Measurements from ENCODE around the gene ARFGEF3. TPM values are rescaled to one million over a fixed set of nuclear protein-coding genes. Genes with fewer than 3 reads are reported as not detected.
A peak's percentile ranks its signal among the peaks of the same experiment; 100 is the strongest.

ARFGEF3 gene, protein sequence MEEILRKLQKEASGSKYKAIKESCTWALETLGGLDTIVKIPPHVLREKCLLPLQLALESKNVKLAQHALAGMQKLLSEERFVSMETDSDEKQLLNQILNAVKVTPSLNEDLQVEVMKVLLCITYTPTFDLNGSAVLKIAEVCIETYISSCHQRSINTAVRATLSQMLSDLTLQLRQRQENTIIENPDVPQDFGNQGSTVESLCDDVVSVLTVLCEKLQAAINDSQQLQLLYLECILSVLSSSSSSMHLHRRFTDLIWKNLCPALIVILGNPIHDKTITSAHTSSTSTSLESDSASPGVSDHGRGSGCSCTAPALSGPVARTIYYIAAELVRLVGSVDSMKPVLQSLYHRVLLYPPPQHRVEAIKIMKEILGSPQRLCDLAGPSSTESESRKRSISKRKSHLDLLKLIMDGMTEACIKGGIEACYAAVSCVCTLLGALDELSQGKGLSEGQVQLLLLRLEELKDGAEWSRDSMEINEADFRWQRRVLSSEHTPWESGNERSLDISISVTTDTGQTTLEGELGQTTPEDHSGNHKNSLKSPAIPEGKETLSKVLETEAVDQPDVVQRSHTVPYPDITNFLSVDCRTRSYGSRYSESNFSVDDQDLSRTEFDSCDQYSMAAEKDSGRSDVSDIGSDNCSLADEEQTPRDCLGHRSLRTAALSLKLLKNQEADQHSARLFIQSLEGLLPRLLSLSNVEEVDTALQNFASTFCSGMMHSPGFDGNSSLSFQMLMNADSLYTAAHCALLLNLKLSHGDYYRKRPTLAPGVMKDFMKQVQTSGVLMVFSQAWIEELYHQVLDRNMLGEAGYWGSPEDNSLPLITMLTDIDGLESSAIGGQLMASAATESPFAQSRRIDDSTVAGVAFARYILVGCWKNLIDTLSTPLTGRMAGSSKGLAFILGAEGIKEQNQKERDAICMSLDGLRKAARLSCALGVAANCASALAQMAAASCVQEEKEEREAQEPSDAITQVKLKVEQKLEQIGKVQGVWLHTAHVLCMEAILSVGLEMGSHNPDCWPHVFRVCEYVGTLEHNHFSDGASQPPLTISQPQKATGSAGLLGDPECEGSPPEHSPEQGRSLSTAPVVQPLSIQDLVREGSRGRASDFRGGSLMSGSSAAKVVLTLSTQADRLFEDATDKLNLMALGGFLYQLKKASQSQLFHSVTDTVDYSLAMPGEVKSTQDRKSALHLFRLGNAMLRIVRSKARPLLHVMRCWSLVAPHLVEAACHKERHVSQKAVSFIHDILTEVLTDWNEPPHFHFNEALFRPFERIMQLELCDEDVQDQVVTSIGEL (N-terminal part only)
- 0.62 TPM for polyA plus RNA-seq (2013, experiment 1 of 2)
- polyA plus RNA-seq (2013, experiment 2 of 2): 0.59 TPM

DNA sequence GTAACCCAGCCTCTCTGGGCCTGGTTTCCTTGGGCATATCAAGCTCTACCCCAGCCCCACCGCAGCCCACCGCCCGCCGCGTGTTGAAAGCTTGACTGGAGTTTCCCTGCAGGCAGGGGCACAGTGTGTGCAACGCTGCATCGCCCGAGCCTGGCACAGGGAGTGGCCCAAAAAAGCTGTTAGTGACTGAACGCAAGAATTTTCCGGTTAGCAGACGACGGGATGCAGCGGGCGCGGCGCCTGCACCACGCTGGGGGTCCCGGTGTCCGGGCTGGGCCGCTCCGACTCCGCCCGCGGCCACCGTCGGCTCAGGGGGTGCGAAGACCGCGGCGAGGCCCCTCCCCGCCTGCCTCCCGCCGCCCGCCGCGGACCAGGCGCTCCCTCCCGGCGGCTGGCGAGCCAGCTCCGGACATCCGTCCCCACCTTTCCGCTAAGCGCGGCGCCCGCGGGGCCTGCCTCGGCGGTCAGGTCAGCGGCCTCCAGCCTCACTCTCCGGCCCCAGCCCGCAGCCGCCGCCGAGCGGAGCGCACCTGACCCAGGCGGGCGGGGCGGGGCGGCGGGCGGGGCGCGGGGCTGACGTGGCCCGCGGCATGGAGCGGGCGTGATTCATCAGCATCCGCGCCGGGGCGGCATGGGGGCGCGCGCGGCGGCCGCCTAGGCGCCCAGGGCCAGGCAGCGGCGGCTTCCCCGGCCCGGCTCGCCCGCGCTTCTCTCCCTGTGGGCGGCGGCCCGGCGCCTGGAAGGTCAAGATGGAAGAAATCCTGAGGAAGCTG, at the start of gene ARFGEF3:
Gene ARFGEF3, plus strand, starts transcription at position 602 of the 773 bp plus-strand sequence. Its CDS starts 148 bp downstream, at position 750.
- Histone ChIP-seq H3K4ac (ENCODE audit: low read depth in 1 of 2, low read length in 2 of 2) (no peak within 1 kb of the TSS), H2BK15ac (ENCODE audit: low read depth, poor library complexity, severe bottlenecking) (no peak within 1 kb of the TSS), H2AFZ (ENCODE audit: low read depth, low read length) (peak within 1 kb of the TSS; percentile 82), H2BK12ac (ENCODE audit: low read length in 2 of 2) (peak within 1 kb of the TSS in 1 of 2 experiments; percentile 31), H3K18ac (ENCODE audit: low read depth in 1 of 2, low read length in 2 of 2) (peak within 1 kb of the TSS in 1 of 2 experiments; percentile 31), H2AK5ac (ENCODE audit: low read length, severe bottlenecking) (no peak within 1 kb of the TSS), H2BK120ac (ENCODE audit: low read depth, low read length) (no peak within 1 kb of the TSS), H3K4me2 (ENCODE audit: low read length, poor library complexity, severe bottlenecking) (peak within 1 kb of the TSS; percentile 99), H4K8ac (ENCODE audit: low read length) (no peak within 1 kb of the TSS), H3K4me3 (ENCODE audit: insufficient read depth in 1 of 2, low read depth in 1 of 2, low read length in 2 of 2) (peak within 1 kb of the TSS; percentile 69 to 82), H3K9ac (ENCODE audit: low read length) (peak within 1 kb of the TSS; percentile 53), H3K4me1 (ENCODE audit: control insufficient read depth, insufficient read depth, low read depth, low read length) (peaks cover 13% of the 10 kb centered on the region), H4K91ac (ENCODE audit: low read length) (no peak within 1 kb of the TSS), H2BK5ac (ENCODE audit: low read depth, low read length, poor library complexity, severe bottlenecking) (peak within 1 kb of the TSS; percentile 45), H3K27ac (ENCODE audit: low read length, poor library complexity, severe bottlenecking) (no peak within 1 kb of the TSS), H3K23ac (ENCODE audit: low read length in 2 of 2) (peak within 1 kb of the TSS in 1 of 2 experiments; percentile 57), H3K79me1 (replicated peaks; ENCODE audit: low read length, poor library complexity, severe bottlenecking) (no peaks in the 10 kb centered on the region), H3K36me3 (ENCODE audit: control insufficient read depth in 1 of 2, insufficient read depth in 2 of 2, low read depth in 1 of 2, low read length in 2 of 2) (no peaks in the 10 kb centered on the region), H3K27me3 (ENCODE audit: control insufficient read depth in 1 of 2, insufficient read depth in 1 of 2, low read length in 2 of 2) (peaks cover 44 to 84% of the 10 kb centered on the region in 2 experiments), H3K14ac (ENCODE audit: low read length in 2 of 2) (peak within 1 kb of the TSS in 1 of 2 experiments; percentile 35), H3K9me3 (ENCODE audit: control insufficient read depth, low read length) (no peaks in the 10 kb centered on the region)
- WGBS: under 1% methylated on average over 64 of the region's 93 CpGs
- peak; percentile 35 for DNase-seq

DNA sequence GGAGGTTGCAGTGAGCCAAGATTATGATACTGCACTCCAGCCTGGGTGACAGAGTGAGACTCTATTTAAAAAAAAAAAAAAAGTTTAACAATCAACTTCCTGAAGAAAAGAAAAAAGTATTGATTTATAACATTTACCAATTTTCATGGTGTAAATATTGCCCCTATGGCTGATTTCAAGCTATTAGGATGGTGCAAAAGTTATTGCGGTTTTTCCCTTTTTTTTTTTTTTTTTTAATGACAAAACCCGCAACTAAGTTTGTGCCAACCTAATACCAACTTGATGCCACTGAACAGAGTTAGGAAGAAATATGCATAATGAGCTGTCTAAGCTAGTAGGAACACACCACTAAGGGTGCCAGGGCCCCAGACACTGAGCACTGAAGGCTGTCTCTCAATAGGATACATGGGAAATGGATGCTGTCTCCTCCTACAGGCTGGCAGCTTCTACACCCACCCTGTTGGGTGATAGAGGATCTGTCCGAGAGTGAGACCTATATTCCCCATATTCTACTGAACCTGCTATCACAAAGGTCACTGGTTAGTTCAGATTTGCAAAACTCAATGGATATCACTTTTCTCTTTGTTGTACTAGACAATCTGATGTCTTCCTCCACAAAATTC, 48.0 kb upstream of the ARFGEF3 start:
- 86% methylated on average over 1 of the region's 3 CpGs for WGBS
- no peak overlapping the region for H2BK120ac ChIP-seq (ENCODE audit: low read depth, low read length)
- H3K27me3 ChIP-seq (ENCODE audit: control insufficient read depth in 1 of 2, insufficient read depth in 1 of 2, low read length in 2 of 2): peaks cover 9 to 25% of the 10 kb centered on the region in 2 experiments
- no peak overlapping the region for H2BK5ac ChIP-seq (ENCODE audit: low read depth, low read length, poor library complexity, severe bottlenecking)
- DNase-seq: no peak
- H3K4me3 ChIP-seq (ENCODE audit: insufficient read depth in 1 of 2, low read depth in 1 of 2, low read length in 2 of 2): no peak overlapping the region
- H3K79me1 ChIP-seq (replicated peaks; ENCODE audit: low read length, poor library complexity, severe bottlenecking): no peaks in the 10 kb centered on the region
- H3K4ac ChIP-seq (ENCODE audit: low read depth in 1 of 2, low read length in 2 of 2): no peak overlapping the region
- H3K27ac ChIP-seq (ENCODE audit: low read length, poor library complexity, severe bottlenecking): no peak overlapping the region
- no peak overlapping the region for H2AFZ ChIP-seq (ENCODE audit: low read depth, low read length)
- no peaks in the 10 kb centered on the region for H3K9me3 ChIP-seq (ENCODE audit: control insufficient read depth, low read length)
- H2AK5ac ChIP-seq (ENCODE audit: low read length, severe bottlenecking): no peak overlapping the region
- H4K91ac ChIP-seq (ENCODE audit: low read length): no peak overlapping the region
- no peaks in the 10 kb centered on the region for H3K4me1 ChIP-seq (ENCODE audit: control insufficient read depth, insufficient read depth, low read depth, low read length)
- no peak overlapping the region for H2BK15ac ChIP-seq (ENCODE audit: low read depth, poor library complexity, severe bottlenecking)
- no peak overlapping the region for H3K4me2 ChIP-seq (ENCODE audit: low read length, poor library complexity, severe bottlenecking)
- no peak overlapping the region for H3K23ac ChIP-seq (ENCODE audit: low read length in 2 of 2)
- H3K9ac ChIP-seq (ENCODE audit: low read length): no peak overlapping the region
- H4K8ac ChIP-seq (ENCODE audit: low read length): no peak overlapping the region
- H3K18ac ChIP-seq (ENCODE audit: low read depth in 1 of 2, low read length in 2 of 2): no peak overlapping the region
- no peak overlapping the region for H2BK12ac ChIP-seq (ENCODE audit: low read length in 2 of 2)
- H3K36me3 ChIP-seq (ENCODE audit: control insufficient read depth in 1 of 2, insufficient read depth in 2 of 2, low read depth in 1 of 2, low read length in 2 of 2): no peaks in the 10 kb centered on the region
- H3K14ac ChIP-seq (ENCODE audit: low read length in 2 of 2): no peak overlapping the region

DNA sequence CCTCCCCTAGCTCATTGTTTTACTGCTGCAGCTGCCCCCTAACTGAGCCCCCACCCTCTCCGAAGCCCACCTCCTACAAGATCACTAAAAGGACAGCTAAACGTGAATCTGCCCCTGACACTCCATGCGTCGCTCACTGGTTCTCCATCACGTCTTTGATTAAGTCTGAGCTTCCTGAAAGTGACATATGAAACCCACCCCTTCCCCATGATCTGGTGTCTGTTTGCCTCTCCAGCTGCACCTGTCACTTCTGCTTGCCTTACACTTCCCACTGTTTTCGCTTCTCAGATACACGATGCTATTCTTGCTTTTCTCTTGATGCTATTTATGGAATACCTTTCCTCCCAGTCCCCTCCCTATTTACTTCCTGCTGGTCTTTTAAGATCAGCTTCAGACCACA, 46.5 kb upstream of the ARFGEF3 start:
- Histone ChIP-seq H4K8ac (ENCODE audit: low read length) (no peak overlapping the region), H2AFZ (ENCODE audit: low read depth, low read length) (no peak overlapping the region), H4K91ac (ENCODE audit: low read length) (no peak overlapping the region), H3K27me3 (ENCODE audit: control insufficient read depth in 1 of 2, insufficient read depth in 1 of 2, low read length in 2 of 2) (peaks cover 9 to 25% of the 10 kb centered on the region in 2 experiments), H3K14ac (ENCODE audit: low read length in 2 of 2) (no peak overlapping the region), H2BK15ac (ENCODE audit: low read depth, poor library complexity, severe bottlenecking) (no peak overlapping the region), H3K23ac (ENCODE audit: low read length in 2 of 2) (no peak overlapping the region), H2BK12ac (ENCODE audit: low read length in 2 of 2) (no peak overlapping the region), H3K27ac (ENCODE audit: low read length, poor library complexity, severe bottlenecking) (no peak overlapping the region), H2BK120ac (ENCODE audit: low read depth, low read length) (no peak overlapping the region), H3K79me1 (replicated peaks; ENCODE audit: low read length, poor library complexity, severe bottlenecking) (no peaks in the 10 kb centered on the region), H3K4me1 (ENCODE audit: control insufficient read depth, insufficient read depth, low read depth, low read length) (no peaks in the 10 kb centered on the region), H3K18ac (ENCODE audit: low read depth in 1 of 2, low read length in 2 of 2) (no peak overlapping the region), H2AK5ac (ENCODE audit: low read length, severe bottlenecking) (no peak overlapping the region), H3K4ac (ENCODE audit: low read depth in 1 of 2, low read length in 2 of 2) (no peak overlapping the region), H3K4me3 (ENCODE audit: insufficient read depth in 1 of 2, low read depth in 1 of 2, low read length in 2 of 2) (no peak overlapping the region), H3K9ac (ENCODE audit: low read length) (no peak overlapping the region), H3K4me2 (ENCODE audit: low read length, poor library complexity, severe bottlenecking) (no peak overlapping the region), H3K36me3 (ENCODE audit: control insufficient read depth in 1 of 2, insufficient read depth in 2 of 2, low read depth in 1 of 2, low read length in 2 of 2) (no peaks in the 10 kb centered on the region), H3K9me3 (ENCODE audit: control insufficient read depth, low read length) (no peaks in the 10 kb centered on the region), H2BK5ac (ENCODE audit: low read depth, low read length, poor library complexity, severe bottlenecking) (no peak overlapping the region)
- DNase-seq: no peak
- WGBS: 79% methylated on average over 7 of the region's 7 CpGs
